Measurements from ENCODE around the gene ZDHHC7.

GRCh38 chr16:85027958-85028684 is 16.8 kb upstream of the ZDHHC7 start:
- TF ChIP-seq EZH2phosphoT487 (IDR thresholded peaks at IDR 0.05; ENCODE audit: insufficient read depth, low read depth) = no peak
- TF ChIP-seq EZH2 (IDR thresholded peaks at IDR 0.05; ENCODE audit: insufficient read depth, poor library complexity, severe bottlenecking) = no peak
